ENCODE measurements around the gene CYBB.

Gene CYBB

DNA sequence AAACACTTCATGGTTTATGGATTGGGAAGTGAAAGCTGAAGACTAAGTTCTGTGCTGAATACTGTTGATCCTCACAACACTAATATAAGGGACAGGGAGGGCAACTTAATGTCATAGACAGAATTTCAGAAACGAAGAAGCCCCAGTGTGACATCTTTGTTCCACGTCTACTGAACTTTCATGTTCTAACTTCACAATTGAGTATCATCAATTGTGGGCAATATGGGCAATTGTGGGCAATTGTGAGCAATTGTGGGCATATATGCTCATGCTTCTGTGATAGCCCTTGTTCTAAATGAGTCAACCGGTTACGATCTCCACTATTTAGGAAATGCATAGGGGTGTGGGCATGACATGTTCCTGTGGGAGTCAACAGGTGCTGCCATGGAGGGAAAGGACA is 33.7 kb downstream of the CYBB start:
- Histone ChIP-seq H2AFZ (ENCODE audit: low read length) (no peak overlapping the region), H3K4me2 (ENCODE audit: low read depth, low read length) (no peak overlapping the region), H3K27ac (ENCODE audit: low read length) (no peak overlapping the region), H3K79me2 (ENCODE audit: low read length) (no peaks in the 10 kb centered on the region), H4K20me1 (ENCODE audit: insufficient read depth, low read length) (no peaks in the 10 kb centered on the region), H3K9me3 (replicated peaks; ENCODE audit: insufficient read depth, low read length) (no peaks in the 10 kb centered on the region), H3K27me3 (replicated peaks; ENCODE audit: insufficient read depth, low read length) (no peaks in the 10 kb centered on the region), H3K36me3 (replicated peaks; ENCODE audit: insufficient read depth, low read length) (no peaks in the 10 kb centered on the region), H3K4me3 (ENCODE audit: low read length) (no peak overlapping the region), H3K9ac (ENCODE audit: low read length) (no peak overlapping the region), H3F3A (ENCODE audit: insufficient read depth, low read length) (no peaks in the 10 kb centered on the region; the same call in 1 of the 2 replicates), H3K4me1 (ENCODE audit: low read length) (peaks cover 8% of the 10 kb centered on the region), H3K9me2 (replicated peaks; ENCODE audit: insufficient read depth, low read length) (no peaks in the 10 kb centered on the region)
- TF ChIP-seq EZH2 (optimal IDR thresholded peaks at IDR 0.05; ENCODE audit: low read depth, low read length) (no peak), EZH2phosphoT487 (IDR thresholded peaks at IDR 0.05; ENCODE audit: low read length) (no peak)
- TF ChIP-seq, protein P1, sequence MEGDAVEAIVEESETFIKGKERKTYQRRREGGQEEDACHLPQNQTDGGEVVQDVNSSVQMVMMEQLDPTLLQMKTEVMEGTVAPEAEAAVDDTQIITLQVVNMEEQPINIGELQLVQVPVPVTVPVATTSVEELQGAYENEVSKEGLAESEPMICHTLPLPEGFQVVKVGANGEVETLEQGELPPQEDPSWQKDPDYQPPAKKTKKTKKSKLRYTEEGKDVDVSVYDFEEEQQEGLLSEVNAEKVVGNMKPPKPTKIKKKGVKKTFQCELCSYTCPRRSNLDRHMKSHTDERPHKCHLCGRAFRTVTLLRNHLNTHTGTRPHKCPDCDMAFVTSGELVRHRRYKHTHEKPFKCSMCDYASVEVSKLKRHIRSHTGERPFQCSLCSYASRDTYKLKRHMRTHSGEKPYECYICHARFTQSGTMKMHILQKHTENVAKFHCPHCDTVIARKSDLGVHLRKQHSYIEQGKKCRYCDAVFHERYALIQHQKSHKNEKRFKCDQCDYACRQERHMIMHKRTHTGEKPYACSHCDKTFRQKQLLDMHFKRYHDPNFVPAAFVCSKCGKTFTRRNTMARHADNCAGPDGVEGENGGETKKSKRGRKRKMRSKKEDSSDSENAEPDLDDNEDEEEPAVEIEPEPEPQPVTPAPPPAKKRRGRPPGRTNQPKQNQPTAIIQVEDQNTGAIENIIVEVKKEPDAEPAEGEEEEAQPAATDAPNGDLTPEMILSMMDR (IDR thresholded peaks at IDR 0.05; ENCODE audit: low read length): no peak
- no peak for DNase-seq

DNA sequence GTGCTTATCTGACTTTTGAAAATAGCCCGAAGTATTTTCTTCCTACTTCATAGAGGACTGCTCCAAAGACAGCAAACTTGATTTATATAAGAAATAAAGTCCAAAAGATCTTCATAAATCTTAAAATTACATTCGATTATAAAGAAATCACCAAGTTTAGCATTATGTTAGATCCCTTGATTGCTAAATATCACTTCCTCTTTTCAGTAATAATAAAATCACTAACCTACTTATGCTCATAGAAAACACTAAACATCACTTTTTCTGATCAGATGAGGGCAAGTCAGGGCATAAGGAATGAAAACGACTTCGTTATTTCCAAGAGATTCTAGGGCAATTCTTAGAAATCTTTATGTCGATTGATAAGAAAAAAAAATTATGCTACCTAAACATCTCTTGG is 35.5 kb downstream of the CYBB start:
- no peak overlapping the region for H3K4me3 ChIP-seq (ENCODE audit: low read length)
- H3K27me3 ChIP-seq (replicated peaks; ENCODE audit: insufficient read depth, low read length): no peaks in the 10 kb centered on the region
- peaks cover 11% of the 10 kb centered on the region for H3K4me1 ChIP-seq (ENCODE audit: low read length)
- no peaks in the 10 kb centered on the region for H3K9me3 ChIP-seq (replicated peaks; ENCODE audit: insufficient read depth, low read length)
- no peak overlapping the region for H3K27ac ChIP-seq (ENCODE audit: low read length)
- H3K79me2 ChIP-seq (ENCODE audit: low read length): no peaks in the 10 kb centered on the region
- H3K9me2 ChIP-seq (replicated peaks; ENCODE audit: insufficient read depth, low read length): no peaks in the 10 kb centered on the region
- TF ChIP-seq, protein P1 (IDR thresholded peaks at IDR 0.05; ENCODE audit: low read length): no peak
- no peak for TF ChIP-seq EZH2phosphoT487 (IDR thresholded peaks at IDR 0.05; ENCODE audit: low read length)
- TF ChIP-seq EZH2 (optimal IDR thresholded peaks at IDR 0.05; ENCODE audit: low read depth, low read length): no peak
- H3K9ac ChIP-seq (ENCODE audit: low read length): no peak overlapping the region
- no peak overlapping the region for H3K4me2 ChIP-seq (ENCODE audit: low read depth, low read length)
- H3K36me3 ChIP-seq (replicated peaks; ENCODE audit: insufficient read depth, low read length): no peaks in the 10 kb centered on the region
- H4K20me1 ChIP-seq (ENCODE audit: insufficient read depth, low read length): no peaks in the 10 kb centered on the region
- no peaks in the 10 kb centered on the region; the same call in 1 of the 2 replicates for H3F3A ChIP-seq (ENCODE audit: insufficient read depth, low read length)
- no peak for DNase-seq
- no peak overlapping the region for H2AFZ ChIP-seq (ENCODE audit: low read length)

DNA sequence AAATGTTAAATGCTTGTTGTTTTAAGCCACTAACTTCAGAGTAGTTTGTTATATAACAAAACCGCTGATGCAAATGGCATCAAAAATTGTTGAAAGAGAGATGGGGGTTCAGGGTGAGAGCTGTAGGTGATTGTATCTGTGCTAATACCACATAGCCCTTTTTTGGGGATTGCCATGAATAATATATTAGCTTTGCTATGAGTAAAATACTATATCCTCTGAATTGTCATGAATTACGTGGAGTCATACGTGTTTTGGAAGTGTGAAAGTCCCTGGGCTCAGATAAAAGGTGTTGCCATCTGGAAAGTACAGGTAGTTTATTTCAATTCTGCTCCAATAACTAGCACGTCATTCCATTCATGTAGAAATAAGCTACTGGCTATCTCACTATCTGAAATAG is 36.9 kb downstream of the CYBB start:
- Histone ChIP-seq H3K27ac (ENCODE audit: low read length) (no peak overlapping the region), H3K36me3 (replicated peaks; ENCODE audit: insufficient read depth, low read length) (no peaks in the 10 kb centered on the region), H4K20me1 (ENCODE audit: insufficient read depth, low read length) (no peaks in the 10 kb centered on the region), H3K27me3 (replicated peaks; ENCODE audit: insufficient read depth, low read length) (no peaks in the 10 kb centered on the region), H3K9me3 (replicated peaks; ENCODE audit: insufficient read depth, low read length) (no peaks in the 10 kb centered on the region), H3K4me3 (ENCODE audit: low read length) (no peak overlapping the region), H3K4me2 (ENCODE audit: low read depth, low read length) (no peak overlapping the region), H3K79me2 (ENCODE audit: low read length) (no peaks in the 10 kb centered on the region), H3K9me2 (replicated peaks; ENCODE audit: insufficient read depth, low read length) (no peaks in the 10 kb centered on the region), H3K9ac (ENCODE audit: low read length) (no peak overlapping the region), H3K4me1 (ENCODE audit: low read length) (peaks cover 14% of the 10 kb centered on the region), H3F3A (ENCODE audit: insufficient read depth, low read length) (no peaks in the 10 kb centered on the region; the same call in 1 of the 2 replicates), H2AFZ (ENCODE audit: low read length) (no peak overlapping the region)
- DNase-seq: no peak
- no peak for TF ChIP-seq EZH2 (optimal IDR thresholded peaks at IDR 0.05; ENCODE audit: low read depth, low read length)
- TF ChIP-seq, protein P1 (IDR thresholded peaks at IDR 0.05; ENCODE audit: low read length): no peak
- no peak for TF ChIP-seq EZH2phosphoT487 (IDR thresholded peaks at IDR 0.05; ENCODE audit: low read length)

Measured in MM.1S (cell line).